Coronary artery (tissue), 2 donors: Measurements from ENCODE around the gene G6PC1.
"Not testable (repeated sequence)": the region's sequence is repeated elsewhere in the genome, so short reads cannot be mapped to it uniquely, and the experiment has no call there.

Experiments used
- DNase-seq: peaks from one replicate; pipeline ENCODE4 v3.0.0-alpha.2; 2017; ENCODE audit warnings: low spot score
- H3K27ac ChIP-seq, 2 donors: fragments of 200-600 bp; sonication (generic); one replicate each; pipeline ENCODE4 v1.5.1; 2016 to 2019
- H3K4me3 ChIP-seq: fragments of 200-600 bp; sonication (generic); 2 replicates; pipeline ENCODE4 v1.5.1; 2016; ENCODE audit warnings: mild to moderate bottlenecking, moderate library complexity
- CTCF ChIP-seq: fragments of 200-600 bp; sonication (generic); IDR thresholded peaks from one replicate; pipeline ENCODE4 v1.5.1; 2019; ENCODE audit warnings: antibody characterized with exemption

G6PC1 gene

GRCh38 chr17:42866631-42867575 is 33.7 kb upstream of the G6PC1 start:
- no peak for DNase-seq
- Histone ChIP-seq H3K4me3 (no peak overlapping the region), H3K27ac (no peak overlapping the region)
- no peak for TF ChIP-seq CTCF

DNA sequence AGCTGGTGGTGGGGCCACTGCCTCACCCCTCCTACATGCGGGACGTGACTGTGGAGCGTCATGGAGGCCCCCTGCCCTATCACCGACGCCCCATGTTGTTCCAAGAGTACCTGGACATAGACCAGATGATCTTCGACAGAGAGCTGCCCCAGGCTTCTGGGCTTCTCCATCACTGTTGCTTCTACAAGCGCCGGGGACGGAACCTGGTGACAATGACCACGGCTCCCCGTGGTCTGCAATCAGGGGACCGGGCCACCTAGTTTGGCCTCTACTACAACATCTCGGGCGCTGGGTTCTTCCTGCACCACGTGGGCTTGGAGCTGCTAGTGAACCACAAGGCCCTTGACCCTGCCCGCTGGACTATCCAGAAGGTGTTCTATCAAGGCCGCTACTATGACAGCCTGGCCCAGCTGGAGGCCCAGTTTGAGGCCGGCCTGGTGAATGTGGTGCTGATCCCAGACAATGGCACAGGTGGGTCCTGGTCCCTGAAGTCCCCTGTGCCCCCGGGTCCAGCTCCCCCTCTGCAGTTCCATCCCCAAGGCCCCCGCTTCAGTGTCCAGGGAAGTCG is 32.8 kb upstream of the G6PC1 start:
- H3K27ac ChIP-seq, H3K4me3 ChIP-seq, DNase-seq: not testable (repeated sequence)

- Histone ChIP-seq H3K27ac (no peak overlapping the region), H3K4me3 (no peak overlapping the region)
- TF ChIP-seq CTCF = no peak
- no peak for DNase-seq
Observed at GRCh38 chr17:42868338-42868737, 32.3 kb upstream of the G6PC1 start.

- DNase-seq = no peak
- no peak for TF ChIP-seq CTCF
- H3K4me3 ChIP-seq = no peak overlapping the region
- H3K27ac ChIP-seq = no peak overlapping the region
Observed at GRCh38 chr17:42871647-42872046, 29.0 kb upstream of the G6PC1 start.

DNA sequence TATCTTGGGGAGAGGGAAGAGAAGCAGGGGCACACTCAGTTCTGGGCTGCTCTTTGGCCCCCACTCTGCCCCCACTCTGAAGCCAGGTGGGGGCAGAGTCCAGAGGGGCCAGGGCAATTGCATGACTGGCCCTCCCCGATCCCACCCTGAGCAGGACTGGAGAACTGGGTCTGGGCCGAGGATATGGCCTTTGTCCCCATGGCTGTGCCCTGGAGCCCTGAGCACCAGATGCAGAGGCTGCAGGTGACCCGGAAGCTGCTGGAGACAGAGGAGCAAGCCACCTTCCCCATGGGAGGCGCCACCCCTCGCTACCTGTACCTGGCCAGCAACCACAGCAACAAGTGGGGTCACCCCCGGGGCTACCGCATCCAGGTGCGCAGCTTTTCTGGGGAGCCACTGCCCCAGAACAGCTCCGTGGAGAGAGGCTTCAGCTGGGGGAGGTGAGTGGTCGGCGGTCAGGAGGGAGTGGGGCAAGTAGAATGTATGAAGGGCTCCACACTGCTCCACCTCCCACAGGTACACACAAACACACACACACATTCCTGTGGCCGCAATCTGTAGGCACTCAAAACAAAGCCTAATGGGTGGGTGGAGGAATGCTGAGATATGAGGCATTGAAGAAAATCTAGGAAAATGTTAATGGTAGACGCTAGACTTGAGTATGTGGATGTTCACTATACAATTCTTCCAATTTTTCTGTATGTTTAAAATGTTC is 28.2 kb upstream of the G6PC1 start:
- TF ChIP-seq CTCF = no peak
- H3K4me3 ChIP-seq = no peak overlapping the region
- H3K27ac ChIP-seq = no peak overlapping the region
- no peak for DNase-seq

- no peak for TF ChIP-seq CTCF
- Histone ChIP-seq H3K27ac (no peak overlapping the region), H3K4me3 (no peak overlapping the region)
- DNase-seq = no peak
Observed at GRCh38 chr17:42873315-42873714, 27.3 kb upstream of the G6PC1 start.

GRCh38 chr17:42873932-42874695 is 26.5 kb upstream of the G6PC1 start:
- H3K4me3 ChIP-seq, H3K27ac ChIP-seq, DNase-seq: not testable (repeated sequence)
